Measurements from ENCODE around the gene C7orf33.

DNA sequence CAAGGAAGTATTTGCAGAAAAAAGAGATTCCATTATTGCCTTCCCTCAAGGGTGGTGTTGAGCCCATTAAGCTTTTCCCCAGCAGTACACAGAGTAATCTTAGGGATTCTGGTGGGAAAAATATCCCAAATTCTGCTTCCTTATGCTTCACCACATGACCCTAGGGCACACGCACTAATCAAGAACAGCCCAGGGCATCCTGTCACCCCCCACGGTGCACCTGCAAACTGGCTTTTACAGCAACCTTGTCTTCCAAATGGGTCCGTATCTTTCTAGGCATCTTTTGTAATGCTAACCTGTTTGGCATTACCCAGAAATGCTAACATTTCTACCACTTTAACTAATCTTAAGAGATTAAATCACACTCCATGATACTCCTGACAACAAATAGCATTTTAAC lies 926 bp upstream of the C7orf33 start:
- TF ChIP-seq ZNF232 (CRISPR knock-in tag; IDR thresholded peaks at IDR 0.05) (no peak), MXD4 (CRISPR knock-in tag; IDR thresholded peaks at IDR 0.05; ENCODE audit: borderline replicate concordance) (no peak), TEAD4 (CRISPR knock-in tag; IDR thresholded peaks at IDR 0.05) (no peak), NR2C2 (CRISPR knock-in tag; IDR thresholded peaks at IDR 0.05) (no peak)
- TF ChIP-seq, protein P1, sequence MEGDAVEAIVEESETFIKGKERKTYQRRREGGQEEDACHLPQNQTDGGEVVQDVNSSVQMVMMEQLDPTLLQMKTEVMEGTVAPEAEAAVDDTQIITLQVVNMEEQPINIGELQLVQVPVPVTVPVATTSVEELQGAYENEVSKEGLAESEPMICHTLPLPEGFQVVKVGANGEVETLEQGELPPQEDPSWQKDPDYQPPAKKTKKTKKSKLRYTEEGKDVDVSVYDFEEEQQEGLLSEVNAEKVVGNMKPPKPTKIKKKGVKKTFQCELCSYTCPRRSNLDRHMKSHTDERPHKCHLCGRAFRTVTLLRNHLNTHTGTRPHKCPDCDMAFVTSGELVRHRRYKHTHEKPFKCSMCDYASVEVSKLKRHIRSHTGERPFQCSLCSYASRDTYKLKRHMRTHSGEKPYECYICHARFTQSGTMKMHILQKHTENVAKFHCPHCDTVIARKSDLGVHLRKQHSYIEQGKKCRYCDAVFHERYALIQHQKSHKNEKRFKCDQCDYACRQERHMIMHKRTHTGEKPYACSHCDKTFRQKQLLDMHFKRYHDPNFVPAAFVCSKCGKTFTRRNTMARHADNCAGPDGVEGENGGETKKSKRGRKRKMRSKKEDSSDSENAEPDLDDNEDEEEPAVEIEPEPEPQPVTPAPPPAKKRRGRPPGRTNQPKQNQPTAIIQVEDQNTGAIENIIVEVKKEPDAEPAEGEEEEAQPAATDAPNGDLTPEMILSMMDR (IDR thresholded peaks at IDR 0.05): no peak
